ENCODE measurements around the gene DLGAP5. TPM values are rescaled to one million over a fixed set of nuclear protein-coding genes. Genes with fewer than 3 reads are reported as not detected.

DLGAP5 gene
- total RNA-seq, 2 donors from 2014 or later = 0.73 to 4.4 TPM

DNA sequence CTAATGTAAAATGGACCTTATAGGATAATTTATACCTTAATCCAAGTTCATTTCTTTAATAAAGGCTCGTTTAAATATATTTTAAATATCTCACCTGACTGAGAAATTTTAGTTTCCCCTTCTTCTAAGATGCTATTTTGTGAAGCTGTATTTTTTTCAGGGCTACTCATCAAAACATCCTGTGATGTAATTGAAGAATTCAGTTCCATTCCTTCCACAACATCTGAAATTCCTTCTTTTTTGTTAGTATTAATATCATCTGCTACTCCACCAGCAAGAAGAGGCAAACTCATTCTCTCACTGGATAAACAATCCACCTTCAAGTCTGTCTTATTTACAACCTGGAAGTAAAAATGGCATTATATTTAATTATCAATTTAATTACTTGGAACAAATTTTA lies 39.8 kb downstream of the DLGAP5 start:
- 90% methylated on average over 1 of the region's 1 CpG for WGBS
- H3K36me3 ChIP-seq = no peaks in the 10 kb centered on the region
- no peaks in the 10 kb centered on the region for H3K9me3 ChIP-seq
- TF ChIP-seq POLR2A (IDR thresholded peaks at IDR 0.05) (no peak), POLR2AphosphoS5 (IDR thresholded peaks at IDR 0.05) (no peak)
- TF ChIP-seq, protein P1, sequence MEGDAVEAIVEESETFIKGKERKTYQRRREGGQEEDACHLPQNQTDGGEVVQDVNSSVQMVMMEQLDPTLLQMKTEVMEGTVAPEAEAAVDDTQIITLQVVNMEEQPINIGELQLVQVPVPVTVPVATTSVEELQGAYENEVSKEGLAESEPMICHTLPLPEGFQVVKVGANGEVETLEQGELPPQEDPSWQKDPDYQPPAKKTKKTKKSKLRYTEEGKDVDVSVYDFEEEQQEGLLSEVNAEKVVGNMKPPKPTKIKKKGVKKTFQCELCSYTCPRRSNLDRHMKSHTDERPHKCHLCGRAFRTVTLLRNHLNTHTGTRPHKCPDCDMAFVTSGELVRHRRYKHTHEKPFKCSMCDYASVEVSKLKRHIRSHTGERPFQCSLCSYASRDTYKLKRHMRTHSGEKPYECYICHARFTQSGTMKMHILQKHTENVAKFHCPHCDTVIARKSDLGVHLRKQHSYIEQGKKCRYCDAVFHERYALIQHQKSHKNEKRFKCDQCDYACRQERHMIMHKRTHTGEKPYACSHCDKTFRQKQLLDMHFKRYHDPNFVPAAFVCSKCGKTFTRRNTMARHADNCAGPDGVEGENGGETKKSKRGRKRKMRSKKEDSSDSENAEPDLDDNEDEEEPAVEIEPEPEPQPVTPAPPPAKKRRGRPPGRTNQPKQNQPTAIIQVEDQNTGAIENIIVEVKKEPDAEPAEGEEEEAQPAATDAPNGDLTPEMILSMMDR (IDR thresholded peaks at IDR 0.05) = no peak
- intact Hi-C loops (cut with DNase I) = no loop called here
- H3K4me3 ChIP-seq = no peak overlapping the region
- no peaks in the 10 kb centered on the region for H3K27me3 ChIP-seq (replicated peaks; ENCODE audit: insufficient read depth)
- no peak overlapping the region for H3K27ac ChIP-seq
- DNase-seq (ENCODE audit: low spot score) = no peak
- no peaks in the 10 kb centered on the region for H3K4me1 ChIP-seq (replicated peaks)

DNA sequence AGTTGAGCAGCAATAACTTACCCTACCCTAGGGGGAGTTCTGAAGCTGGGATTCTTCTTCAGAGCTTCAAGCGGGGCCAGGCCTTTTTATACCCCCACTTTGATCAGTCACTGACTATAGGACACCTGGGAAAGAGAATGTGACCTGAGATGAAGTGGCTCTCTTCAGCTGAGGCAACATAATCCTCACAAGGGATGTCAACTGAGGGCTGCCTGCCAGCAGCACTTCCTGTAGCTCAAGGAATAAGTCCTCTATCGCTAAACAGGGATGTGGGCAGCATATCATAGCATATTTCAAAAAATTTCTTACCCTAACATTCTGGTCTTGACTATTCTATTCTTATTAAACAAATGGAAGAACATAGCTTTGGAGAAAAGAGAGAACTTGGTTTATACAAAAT lies 45.0 kb downstream of the DLGAP5 start:
- H3K4me1 ChIP-seq (replicated peaks) = no peaks in the 10 kb centered on the region
- H3K4me3 ChIP-seq = no peak overlapping the region
- peaks cover 0 to 2% of the 10 kb centered on the region in 2 donors for H3K36me3 ChIP-seq
- H3K9me3 ChIP-seq = no peaks in the 10 kb centered on the region
- TF ChIP-seq, protein P1 (IDR thresholded peaks at IDR 0.05) = no peak
- no peak for TF ChIP-seq POLR2AphosphoS5 (IDR thresholded peaks at IDR 0.05)
- TF ChIP-seq POLR2A (IDR thresholded peaks at IDR 0.05) = no peak
- DNase-seq (ENCODE audit: low spot score) = no peak
- no peak overlapping the region for H3K27ac ChIP-seq
- H3K27me3 ChIP-seq (replicated peaks; ENCODE audit: insufficient read depth) = no peaks in the 10 kb centered on the region
- WGBS = 93% methylated on average over 2 of the region's 2 CpGs
- intact Hi-C loops (cut with DNase I) = no loop called here

DNA sequence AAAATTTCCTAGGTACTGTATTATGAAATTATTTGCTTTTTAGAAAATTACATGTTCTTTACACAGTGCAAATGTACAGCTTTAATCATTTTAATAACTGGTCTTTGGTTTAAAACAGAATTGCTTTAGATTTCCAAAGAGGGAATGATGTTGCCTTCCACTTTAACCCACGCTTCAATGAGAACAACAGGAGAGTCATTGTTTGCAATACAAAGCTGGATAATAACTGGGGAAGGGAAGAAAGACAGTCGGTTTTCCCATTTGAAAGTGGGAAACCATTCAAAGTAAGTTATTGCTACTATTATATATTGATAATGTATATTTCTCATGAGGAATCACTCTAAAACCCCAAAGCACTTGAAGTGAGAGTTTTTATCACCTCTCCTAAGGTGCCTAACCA lies 48.9 kb downstream of the DLGAP5 start:
- WGBS = 82% methylated on average over 2 of the region's 2 CpGs

DNA sequence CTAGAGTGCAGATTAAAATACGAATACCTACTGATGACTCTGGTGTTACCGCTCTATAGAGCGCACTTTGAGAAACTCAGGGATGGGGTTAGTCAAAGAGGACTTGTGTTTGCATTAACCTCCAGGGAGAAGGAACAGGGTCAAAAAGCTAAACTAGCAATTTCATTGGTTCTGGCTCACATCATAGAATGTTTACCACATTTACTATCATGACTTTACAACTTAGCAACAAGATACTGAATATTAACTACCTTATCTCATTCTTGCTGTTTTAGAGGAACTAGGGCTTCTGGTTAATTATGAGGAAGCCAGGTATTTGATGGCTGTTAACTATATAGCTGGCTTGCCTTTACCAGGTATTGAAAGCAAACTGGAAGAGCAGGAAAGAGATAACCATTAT lies 49.6 kb downstream of the DLGAP5 start:
- no peak for DNase-seq (ENCODE audit: low spot score)
- Histone ChIP-seq H3K27me3 (replicated peaks; ENCODE audit: insufficient read depth) (no peaks in the 10 kb centered on the region), H3K4me3 (no peak overlapping the region), H3K4me1 (replicated peaks) (no peaks in the 10 kb centered on the region), H3K9me3 (no peaks in the 10 kb centered on the region), H3K27ac (no peak overlapping the region), H3K36me3 (peaks cover 0 to 5% of the 10 kb centered on the region in 2 donors)
- 93% methylated on average over 3 of the region's 3 CpGs for WGBS
- intact Hi-C loops (cut with DNase I) = no loop called here
- no peak for TF ChIP-seq POLR2A (IDR thresholded peaks at IDR 0.05)
- no peak for TF ChIP-seq POLR2AphosphoS5 (IDR thresholded peaks at IDR 0.05)
- TF ChIP-seq, protein P1 (IDR thresholded peaks at IDR 0.05) = no peak

More for the DNA sequence above, 48.9 kb downstream of the DLGAP5 start:
- Histone ChIP-seq H3K27ac (no peak overlapping the region), H3K4me3 (no peak overlapping the region), H3K27me3 (replicated peaks; ENCODE audit: insufficient read depth) (no peaks in the 10 kb centered on the region), H3K36me3 (peaks cover 0 to 5% of the 10 kb centered on the region in 2 donors), H3K9me3 (no peaks in the 10 kb centered on the region), H3K4me1 (replicated peaks) (no peaks in the 10 kb centered on the region)
- TF ChIP-seq POLR2AphosphoS5 (IDR thresholded peaks at IDR 0.05) (no peak), POLR2A (IDR thresholded peaks at IDR 0.05) (no peak)
- TF ChIP-seq, protein P1 (IDR thresholded peaks at IDR 0.05) = no peak
- intact Hi-C loops (cut with DNase I) = no loop called here
- no peak for DNase-seq (ENCODE audit: low spot score)

DNA sequence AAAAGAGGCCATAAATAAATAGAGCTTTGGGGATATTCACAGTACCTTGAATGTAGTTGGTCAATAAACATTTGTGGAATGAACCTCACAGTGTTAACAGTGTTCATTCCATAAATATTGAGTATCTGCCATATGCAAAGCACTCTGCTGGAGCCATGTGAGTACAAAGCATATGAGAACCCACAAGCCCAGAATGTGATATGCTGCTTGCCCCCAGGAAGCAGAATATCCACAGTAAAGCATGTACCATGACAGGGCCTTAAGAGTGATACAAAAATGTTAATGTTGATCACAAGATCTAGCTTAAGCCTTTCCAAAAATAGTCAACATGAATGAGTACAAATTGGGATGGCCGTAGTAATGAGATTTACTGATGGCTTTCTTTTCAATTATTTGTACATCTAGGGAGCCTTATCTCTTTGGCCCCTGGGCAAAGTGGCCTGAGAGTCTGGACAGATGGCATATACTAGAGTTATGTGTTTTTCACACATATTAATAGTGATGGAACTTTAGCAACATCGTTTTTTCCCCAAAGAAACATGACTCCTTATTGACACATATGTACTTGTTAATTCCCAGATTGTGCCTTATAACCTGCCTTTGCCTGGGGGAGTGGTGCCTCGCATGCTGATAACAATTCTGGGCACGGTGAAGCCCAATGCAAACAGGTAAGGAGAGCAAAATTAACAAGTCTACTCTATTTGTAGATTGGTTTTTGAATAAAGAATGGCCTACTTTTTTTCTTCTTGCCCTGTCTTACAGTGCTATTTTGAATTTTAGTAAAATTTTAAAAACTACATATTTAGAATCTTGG lies 51.5 kb downstream of the DLGAP5 start:
- Histone ChIP-seq H3K27ac (no peak overlapping the region), H3K36me3 (peaks cover 0 to 5% of the 10 kb centered on the region in 2 donors), H3K4me3 (no peak overlapping the region), H3K27me3 (replicated peaks; ENCODE audit: insufficient read depth) (no peaks in the 10 kb centered on the region), H3K9me3 (no peaks in the 10 kb centered on the region), H3K4me1 (replicated peaks) (no peaks in the 10 kb centered on the region)
- DNase-seq (ENCODE audit: low spot score) = no peak
- 78% methylated on average over 4 of the region's 4 CpGs for WGBS
- intact Hi-C loops (cut with DNase I) = no loop called here
- no peak for TF ChIP-seq POLR2AphosphoS5 (IDR thresholded peaks at IDR 0.05)
- no peak for TF ChIP-seq POLR2A (IDR thresholded peaks at IDR 0.05)
- TF ChIP-seq, protein P1 (IDR thresholded peaks at IDR 0.05) = no peak

Data from prostate gland (tissue), 2 donors.